Activated T-cell treated with anti-CD3 and anti-CD28 coated beads, Interleukin-2, amount 50 U/mL, for 4 hours (primary cell): ENCODE data around the gene PNPLA7. TPM values are rescaled to one million over a fixed set of nuclear protein-coding genes. Genes with fewer than 3 reads are reported as not detected.
"Not testable (repeated sequence)": the region's sequence is repeated elsewhere in the genome, so short reads cannot be mapped to it uniquely, and the experiment has no call there.

Experiments used
- ATAC-seq, 2 donors: fragments of 200-7000 bp; cut with Tn5 transposase; one replicate each; pipeline ENCODE4 v1.10.0; 2021
- DNase-seq: peaks from one replicate; pipeline ENCODE4 v3.0.0-alpha.2; 2020
- H3K27me3 Mint-ChIP-seq: one replicate; pipeline ENCODE4 v1.8.0; 2021; ENCODE audit warnings: low read depth, mixed read lengths
- H3K36me3 Mint-ChIP-seq: one replicate; pipeline ENCODE4 v1.8.0; 2022; ENCODE audit warnings: mixed read lengths; ENCODE audit not compliant: insufficient read depth
- H3K4me1 Mint-ChIP-seq: one replicate; pipeline ENCODE4 v1.8.0; 2021; ENCODE audit warnings: low read depth, mixed read lengths
- H3K4me3 Mint-ChIP-seq: one replicate; pipeline ENCODE4 v1.8.0; 2021; ENCODE audit warnings: mild to moderate bottlenecking, moderate library complexity, mixed read lengths
- H3K9me3 Mint-ChIP-seq: one replicate; pipeline ENCODE4 v1.8.0; 2021; ENCODE audit warnings: mixed read lengths
- total RNA-seq, 3 donors: library from RNA; stranded (reverse); gene quantifications; one replicate each; pipeline ENCODE4 v1.2.1, GENCODE V29; 2021

The PNPLA7 gene
- total RNA-seq, 3 donors from 2014 or later: 1.3 to 1.9 (median 1.8) TPM

DNA sequence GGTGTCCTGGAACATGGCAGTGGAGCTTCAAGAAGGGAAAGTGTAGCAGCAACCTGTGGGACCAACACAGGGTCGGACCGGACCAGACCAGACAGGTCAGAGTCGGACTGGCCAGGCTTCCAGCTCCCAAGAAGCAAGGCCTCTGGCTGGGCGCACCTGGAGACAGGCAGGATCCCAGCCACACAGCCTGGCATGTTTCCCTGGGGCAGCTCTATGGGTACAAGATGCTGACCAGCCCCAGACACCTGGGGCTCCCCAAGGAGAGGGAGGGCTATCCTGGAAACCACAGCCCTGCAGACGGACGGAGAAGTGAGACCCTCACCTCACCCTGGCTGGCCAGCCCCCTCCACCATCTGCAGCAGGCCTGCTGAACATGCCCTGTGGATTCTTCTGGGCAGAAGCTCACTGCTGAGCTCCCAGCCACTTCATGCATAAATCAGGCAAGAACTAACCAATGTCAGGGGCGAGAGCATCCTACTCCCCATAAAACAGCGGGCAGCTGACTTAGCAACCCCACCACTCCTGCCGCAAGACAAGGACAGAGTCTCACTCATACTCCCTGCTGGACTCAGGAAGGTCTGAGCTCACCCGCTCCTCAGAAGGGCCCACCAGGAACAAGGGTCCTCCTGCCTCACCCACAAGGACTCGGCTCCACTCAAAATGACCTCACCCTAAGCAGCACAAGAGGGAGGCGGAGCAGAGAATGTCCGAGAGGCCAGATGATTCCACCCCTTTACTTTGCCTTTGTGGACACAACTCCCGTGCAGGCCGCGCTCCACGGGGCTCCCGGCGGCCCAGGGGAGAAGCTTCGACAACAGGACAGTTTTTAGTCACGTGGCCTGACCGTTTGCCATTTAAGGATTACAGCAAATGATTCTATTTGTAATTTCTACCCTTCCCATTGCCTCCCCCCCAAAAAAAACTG is 31.4 kb upstream of the PNPLA7 start:
- no peak overlapping the region for H3K4me3 Mint-ChIP-seq
- H3K27me3 Mint-ChIP-seq: no peaks in the 10 kb centered on the region
- no peaks in the 10 kb centered on the region for H3K9me3 Mint-ChIP-seq
- peaks cover 10% of the 10 kb centered on the region for H3K36me3 Mint-ChIP-seq
- DNase-seq (no peak), ATAC-seq (no peak)
- peaks cover 19% of the 10 kb centered on the region for H3K4me1 Mint-ChIP-seq

DNA sequence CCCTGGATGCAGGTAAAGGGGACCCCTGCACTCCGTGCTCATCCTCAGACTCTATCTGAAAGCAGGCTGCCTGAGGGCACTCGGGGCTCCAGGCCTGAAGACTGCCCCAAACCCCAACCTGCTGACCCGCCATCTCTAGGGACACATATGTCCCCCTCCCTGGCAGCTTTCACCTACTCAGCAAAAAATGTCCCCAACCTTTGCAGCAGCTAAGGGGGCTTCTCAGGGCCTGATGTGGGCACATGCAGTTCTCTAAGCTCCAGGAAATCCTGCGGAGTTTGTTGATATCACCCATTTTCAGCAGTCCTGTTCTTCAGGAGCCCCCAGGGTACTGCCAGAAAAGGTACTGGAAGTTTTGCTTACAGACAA is 30.7 kb upstream of the PNPLA7 start:
- Mint-ChIP-seq H3K4me1 (peaks cover 26% of the 10 kb centered on the region), H3K36me3 (peaks cover 9% of the 10 kb centered on the region), H3K4me3 (no peak overlapping the region), H3K27me3 (no peaks in the 10 kb centered on the region), H3K9me3 (no peaks in the 10 kb centered on the region)
- ATAC-seq (no peak), DNase-seq (no peak)

DNA sequence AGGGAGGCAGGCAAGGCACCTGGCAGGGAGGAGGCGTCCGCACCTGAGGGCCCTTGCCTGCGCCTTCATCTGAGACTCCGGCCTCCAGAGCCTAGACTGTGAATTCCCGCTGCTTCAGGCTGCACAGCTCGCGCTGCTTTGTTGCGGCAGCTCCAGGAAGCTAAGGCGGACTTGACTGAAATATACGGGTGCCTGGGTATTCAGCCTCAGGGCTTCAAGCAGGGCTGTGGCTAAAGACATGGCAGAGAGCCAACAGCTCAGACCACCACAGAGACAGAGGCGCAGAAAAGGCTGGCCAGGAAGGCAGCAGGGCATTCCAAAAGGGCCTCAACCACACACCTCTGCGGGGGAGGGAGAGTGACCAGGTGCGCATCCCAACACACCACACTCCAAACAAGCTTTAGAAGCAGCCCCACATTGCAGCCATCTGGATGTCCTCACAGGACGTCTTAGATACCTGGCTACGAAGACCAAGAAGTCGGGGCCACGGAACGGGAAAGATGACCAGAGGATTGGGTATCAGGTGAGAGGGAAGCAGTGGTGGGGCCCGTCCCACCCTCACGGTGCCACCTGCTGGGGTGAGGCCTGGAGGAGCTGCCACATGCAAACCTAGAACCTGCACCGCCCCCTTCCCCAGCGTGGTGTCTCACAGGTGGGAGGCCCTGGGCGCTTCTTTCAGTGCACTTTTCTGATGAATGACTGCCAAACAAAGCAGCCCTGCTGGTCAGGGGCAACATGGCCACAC is 30.2 kb upstream of the PNPLA7 start:
- H3K9me3 Mint-ChIP-seq: no peaks in the 10 kb centered on the region
- H3K4me3 Mint-ChIP-seq: no peak overlapping the region
- peaks cover 31% of the 10 kb centered on the region for H3K4me1 Mint-ChIP-seq
- ATAC-seq (no peak), DNase-seq (no peak)
- H3K36me3 Mint-ChIP-seq: peaks cover 14% of the 10 kb centered on the region
- H3K27me3 Mint-ChIP-seq: no peaks in the 10 kb centered on the region

- DNase-seq (no peak), ATAC-seq (no peak)
- Mint-ChIP-seq H3K9me3 (no peaks in the 10 kb centered on the region), H3K36me3 (peaks cover 20% of the 10 kb centered on the region), H3K27me3 (no peaks in the 10 kb centered on the region), H3K4me3 (peak overlapping the region; percentile 86), H3K4me1 (peaks cover 33% of the 10 kb centered on the region)
Observed at GRCh38 chr9:137579259-137579604, 29.0 kb upstream of the PNPLA7 start.

DNA sequence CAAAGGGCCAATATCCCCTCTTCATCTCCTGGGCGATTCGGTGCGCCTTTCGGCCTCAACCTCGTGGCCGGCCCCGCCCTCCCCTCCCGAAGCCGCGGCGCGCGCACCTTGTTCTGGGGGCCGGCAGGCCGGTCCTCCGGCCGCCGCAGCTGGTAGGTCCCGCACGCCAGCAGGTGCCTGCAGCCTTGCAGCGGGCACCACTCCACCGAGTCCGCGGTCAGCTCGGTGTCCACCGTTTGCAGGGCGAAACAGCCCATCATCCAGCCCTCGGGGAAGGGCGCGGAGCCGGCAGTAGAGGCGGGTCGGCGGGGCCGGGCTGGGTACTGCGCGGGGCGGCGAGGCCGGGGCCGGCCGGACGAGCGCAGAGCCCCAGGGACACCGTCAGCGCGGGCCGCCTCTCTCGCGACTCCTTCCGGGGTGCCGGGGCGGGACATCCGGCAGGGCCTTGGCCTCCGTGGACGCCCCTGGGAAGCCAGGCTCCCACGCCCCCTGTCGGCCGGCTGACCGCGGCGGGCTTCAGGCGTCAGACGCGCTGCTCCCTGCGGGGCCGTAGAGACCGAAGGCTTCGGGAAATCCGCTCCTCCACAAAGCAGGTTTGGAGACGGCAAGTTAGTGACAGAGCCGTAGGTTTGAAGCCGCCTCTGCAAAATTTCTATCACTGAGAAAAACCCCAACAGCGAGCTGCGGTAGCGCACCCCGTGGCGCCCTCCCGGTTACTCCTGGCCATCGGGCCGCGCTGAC is 28.5 kb upstream of the PNPLA7 start, which contains the start of gene DPH7:
Gene DPH7 (minus strand): TSS at position 408 of the 741 bp plus-strand sequence. CDS start 148 bp downstream, at position 260.
- Mint-ChIP-seq H3K36me3 (peaks cover 20% of the 10 kb centered on the region), H3K4me3 (peak within 1 kb of the TSS; percentile 86), H3K9me3 (no peaks in the 10 kb centered on the region), H3K27me3 (no peaks in the 10 kb centered on the region), H3K4me1 (peaks cover 33% of the 10 kb centered on the region)
- DNase-seq (peak; percentile 94), ATAC-seq (peak; percentile 98 to 99)

DNA sequence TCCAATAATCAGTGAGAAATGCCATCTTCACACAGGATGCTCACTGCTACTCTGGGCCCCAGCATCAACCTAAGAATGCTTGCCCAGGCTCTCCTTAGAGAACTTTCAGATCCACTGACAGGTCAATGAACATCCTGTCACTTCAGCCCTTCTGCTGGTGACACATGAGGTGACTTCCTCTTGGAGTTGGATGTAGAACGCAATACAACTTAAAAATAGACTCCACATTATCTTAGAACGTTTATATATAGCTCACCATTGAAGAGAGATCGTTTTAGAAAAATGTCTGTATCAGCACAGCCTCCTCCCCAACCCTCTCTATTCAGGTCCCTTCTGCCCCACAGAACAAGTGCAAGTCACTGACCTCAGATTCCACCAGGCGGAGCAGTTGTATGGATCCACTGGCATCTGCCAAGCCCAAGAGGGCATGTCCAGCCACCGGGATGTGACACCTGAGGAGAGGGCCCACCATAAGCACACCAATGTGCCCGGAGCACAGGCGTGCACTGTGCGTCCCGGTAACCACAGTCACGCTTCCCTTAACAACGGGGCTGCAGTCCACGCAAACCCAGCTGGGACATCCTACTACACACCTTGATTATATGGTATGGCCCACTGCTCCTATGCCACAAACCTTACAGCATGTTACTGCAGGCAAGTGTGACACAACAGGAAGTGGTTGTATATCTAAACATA is 25.7 kb upstream of the PNPLA7 start:
- Mint-ChIP-seq H3K9me3 (no peaks in the 10 kb centered on the region), H3K4me3 (peak overlapping the region; percentile 20), H3K36me3 (peaks cover 20% of the 10 kb centered on the region), H3K4me1 (peaks cover 34% of the 10 kb centered on the region), H3K27me3 (no peaks in the 10 kb centered on the region)
- DNase-seq: no peak
- no peak for ATAC-seq

DNA sequence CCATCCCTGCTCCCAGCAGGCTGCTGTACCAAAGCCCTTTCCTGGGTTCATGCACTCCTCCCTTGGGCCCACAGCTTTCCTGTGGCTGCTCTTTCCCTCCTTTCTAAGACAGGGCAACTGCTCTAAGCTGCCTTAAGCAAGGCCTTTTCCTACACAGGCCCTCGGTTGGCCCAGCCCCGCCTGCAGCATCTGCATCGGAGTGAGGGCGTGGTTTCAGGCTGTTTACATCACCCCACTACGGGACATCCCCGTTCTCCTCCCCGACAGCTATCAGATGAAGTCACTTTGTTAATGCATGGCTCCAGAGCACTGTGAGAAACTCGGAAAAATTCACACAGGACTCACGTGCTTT is 25.1 kb upstream of the PNPLA7 start:
- H3K36me3 Mint-ChIP-seq: peaks cover 25% of the 10 kb centered on the region
- no peaks in the 10 kb centered on the region for H3K27me3 Mint-ChIP-seq
- no peak overlapping the region for H3K4me3 Mint-ChIP-seq
- DNase-seq (no peak), ATAC-seq (no peak)
- H3K4me1 Mint-ChIP-seq: peaks cover 38% of the 10 kb centered on the region
- H3K9me3 Mint-ChIP-seq: no peaks in the 10 kb centered on the region

DNA sequence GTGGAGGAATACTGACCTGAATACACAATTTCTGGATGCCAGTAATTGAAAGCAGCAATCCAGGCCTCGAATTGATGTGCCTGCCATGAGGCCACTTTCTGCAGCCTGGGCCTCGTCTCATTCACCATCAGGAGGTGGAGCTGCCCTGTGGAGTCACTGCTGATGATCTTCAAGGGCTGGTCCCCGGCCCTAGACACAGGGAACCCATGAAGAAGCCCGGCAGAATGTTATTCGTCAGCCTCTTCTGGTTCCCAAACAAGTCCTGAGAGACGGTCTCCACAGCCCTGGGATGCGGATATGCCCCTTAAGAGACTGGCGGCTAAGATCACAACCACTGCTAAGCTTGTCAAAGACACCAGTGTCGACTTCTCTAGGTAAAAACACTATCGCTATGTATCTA is 24.0 kb upstream of the PNPLA7 start:
- Mint-ChIP-seq H3K4me1 (peaks cover 37% of the 10 kb centered on the region), H3K4me3 (no peak overlapping the region), H3K9me3 (no peaks in the 10 kb centered on the region), H3K36me3 (peaks cover 26% of the 10 kb centered on the region), H3K27me3 (no peaks in the 10 kb centered on the region)
- no peak for DNase-seq
- no peak for ATAC-seq

- peaks cover 23% of the 10 kb centered on the region for H3K36me3 Mint-ChIP-seq
- ATAC-seq: no peak
- H3K9me3 Mint-ChIP-seq: no peaks in the 10 kb centered on the region
- H3K27me3 Mint-ChIP-seq: no peaks in the 10 kb centered on the region
- no peak overlapping the region for H3K4me3 Mint-ChIP-seq
- DNase-seq: no peak
- peaks cover 13% of the 10 kb centered on the region for H3K4me1 Mint-ChIP-seq
Observed at GRCh38 chr9:137570566-137570965, 20.4 kb upstream of the PNPLA7 start.

GRCh38 chr9:137569609-137570203 is 19.5 kb upstream of the PNPLA7 start:
- H3K36me3 Mint-ChIP-seq: peaks cover 18% of the 10 kb centered on the region

DNA sequence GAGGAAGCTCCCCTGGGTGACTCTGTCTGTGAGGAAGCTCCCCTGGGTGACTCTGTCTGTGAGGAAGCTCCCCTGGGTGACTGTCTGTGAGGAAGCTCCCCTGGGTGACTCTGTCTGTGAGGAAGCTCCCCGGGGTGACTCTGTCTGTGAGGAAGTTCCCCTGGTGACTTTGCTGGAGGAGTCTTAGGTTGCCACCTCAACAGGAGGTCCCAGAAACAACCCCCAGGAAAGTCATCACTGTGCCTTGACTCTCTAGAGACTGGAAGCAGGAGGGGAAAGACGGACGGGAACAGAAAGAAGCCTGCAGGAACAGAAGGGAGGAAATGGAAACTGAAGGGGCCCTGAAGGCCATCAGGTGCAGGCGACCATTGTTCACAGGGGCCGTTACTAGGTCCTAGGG is 18.2 kb upstream of the PNPLA7 start:
- H3K9me3 Mint-ChIP-seq, H3K27me3 Mint-ChIP-seq, H3K4me3 Mint-ChIP-seq, DNase-seq, ATAC-seq: not testable (repeated sequence)
- Mint-ChIP-seq H3K36me3 (peaks cover 27% of the 10 kb centered on the region), H3K4me1 (peaks cover 17% of the 10 kb centered on the region)

More at GRCh38 chr9:137569609-137570203, 19.5 kb upstream of the PNPLA7 start:
- H3K9me3 Mint-ChIP-seq: no peaks in the 10 kb centered on the region
- ATAC-seq (no peak), DNase-seq (no peak)
- H3K27me3 Mint-ChIP-seq: no peaks in the 10 kb centered on the region
- H3K4me3 Mint-ChIP-seq: no peak overlapping the region
- H3K4me1 Mint-ChIP-seq: peaks cover 9% of the 10 kb centered on the region

DNA sequence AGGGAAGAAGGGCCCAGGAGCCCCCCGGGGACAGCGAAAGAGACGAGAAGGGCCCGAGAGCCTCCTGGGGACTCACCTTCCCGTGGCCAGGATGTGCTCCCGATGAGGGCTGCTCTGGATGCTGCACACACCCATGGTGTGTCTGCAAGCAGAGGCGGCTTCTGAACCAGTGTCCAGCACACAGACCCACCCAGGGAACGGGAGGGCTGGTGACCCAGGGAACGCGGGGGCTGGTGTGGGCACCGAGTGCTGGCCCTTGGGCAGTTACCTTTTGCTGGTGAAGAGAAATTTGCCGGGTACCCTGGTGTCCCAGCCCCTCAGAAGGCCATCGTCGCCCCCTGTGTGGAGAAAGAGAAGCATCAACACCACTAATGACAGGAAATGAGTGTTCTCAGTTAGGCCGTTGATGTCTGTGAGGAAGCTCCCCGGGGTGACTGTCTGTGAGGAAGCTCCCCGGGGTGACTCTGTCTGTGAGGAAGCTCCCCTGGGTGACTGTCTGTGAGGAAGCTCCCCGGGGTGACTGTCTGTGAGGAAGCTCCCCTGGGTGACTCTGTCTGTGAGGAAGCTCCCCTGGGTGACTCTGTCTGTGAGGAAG is 14.7 kb upstream of the PNPLA7 start:
- DNase-seq: no peak
- H3K27me3 Mint-ChIP-seq: no peaks in the 10 kb centered on the region
- peaks cover 10% of the 10 kb centered on the region for H3K4me1 Mint-ChIP-seq
- H3K4me3 Mint-ChIP-seq: no peak overlapping the region
- ATAC-seq: no peak
- no peaks in the 10 kb centered on the region for H3K9me3 Mint-ChIP-seq
- H3K36me3 Mint-ChIP-seq: peaks cover 28% of the 10 kb centered on the region

- Mint-ChIP-seq H3K36me3 (peaks cover 33% of the 10 kb centered on the region), H3K4me3 (no peak overlapping the region)
- no peak for ATAC-seq
Observed at GRCh38 chr9:137564134-137564533, 13.9 kb upstream of the PNPLA7 start.

More at GRCh38 chr9:137564134-137564533, 13.9 kb upstream of the PNPLA7 start:
- H3K4me1 Mint-ChIP-seq: peaks cover 10% of the 10 kb centered on the region
- H3K9me3 Mint-ChIP-seq: no peaks in the 10 kb centered on the region
- DNase-seq: no peak
- H3K27me3 Mint-ChIP-seq: no peaks in the 10 kb centered on the region
